Lower lobe of right lung (tissue), 2 donors: Measurements from ENCODE around the gene DOCK3. TPM values are rescaled to one million over a fixed set of nuclear protein-coding genes. Genes with fewer than 3 reads are reported as not detected.

ENCODE experiments used
- ATAC-seq, 2 donors: fragments of 200-7000 bp; cut with Tn5 transposase; one replicate each; pipeline ENCODE4 v1.9.1; 2020 to 2022; ENCODE audit warnings: mild to moderate bottlenecking in 2 of 2, moderate library complexity in 2 of 2
- DNase-seq: peaks from one replicate; pipeline ENCODE4 v3.0.0-alpha.2; 2020
- H3K27ac ChIP-seq: fragments of 200-600 bp; one replicate; pipeline ENCODE4 v1.8.0; 2022
- H3K27me3 ChIP-seq: fragments of 200-600 bp; one replicate; pipeline ENCODE4 v1.8.0; 2022; ENCODE audit warnings: low read depth
- H3K36me3 ChIP-seq: fragments of 200-600 bp; one replicate; pipeline ENCODE4 v1.8.0; 2022; ENCODE audit warnings: mild to moderate bottlenecking
- H3K4me1 ChIP-seq: fragments of 200-600 bp; one replicate; pipeline ENCODE4 v1.8.0; 2022
- H3K4me3 ChIP-seq: fragments of 200-600 bp; one replicate; pipeline ENCODE4 v1.8.0; 2022; ENCODE audit warnings: mild to moderate bottlenecking
- H3K9me3 ChIP-seq: fragments of 200-600 bp; one replicate; pipeline ENCODE4 v1.8.0; 2022
- intact Hi-C: fragments of 100-400 bp; cut with DNase I; formaldehyde crosslinking; loops from one replicate; pipeline ENCODE4 v1.11.0; 2022
- total RNA-seq: library from RNA; stranded (reverse); fragmentation: NEBNext Ultra II Directional; extraction: Animal tissue kit (Norgen Biotek cat#: 25700); gene quantifications from one replicate; pipeline ENCODE4 v1.2.1, GENCODE V29; 2021
- TF ChIP-seq, protein P1 (sequence below): fragments of 200-600 bp; IDR thresholded peaks from one replicate; pipeline ENCODE4 v1.8.0; 2022; ENCODE audit warnings: antibody characterized with exemption, mild to moderate bottlenecking
- donor health status: DM: no; HTN: yes; CAD: no; lungs with severe emphysema.

The DOCK3 gene
- total RNA-seq, 1 donor from 2014 or later, result 1.5 TPM

DNA sequence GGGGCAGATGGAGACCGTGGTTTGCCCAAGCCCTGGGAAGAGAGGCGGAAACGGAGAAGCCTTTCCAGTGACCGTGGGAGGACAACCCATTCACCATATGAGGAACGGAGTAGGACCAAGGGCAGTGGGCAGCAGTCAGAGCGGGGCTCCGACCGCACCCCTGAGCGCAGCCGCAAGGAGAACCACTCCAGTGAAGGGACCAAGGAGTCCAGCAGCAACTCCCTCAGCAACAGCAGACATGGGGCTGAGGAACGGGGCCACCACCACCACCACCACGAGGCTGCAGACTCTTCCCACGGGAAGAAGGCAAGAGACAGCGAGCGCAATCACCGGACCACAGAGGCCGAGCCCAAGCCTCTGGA is 718.4 kb downstream of the DOCK3 start:
- no peak overlapping the region for H3K27ac ChIP-seq
- TF ChIP-seq, protein P1, sequence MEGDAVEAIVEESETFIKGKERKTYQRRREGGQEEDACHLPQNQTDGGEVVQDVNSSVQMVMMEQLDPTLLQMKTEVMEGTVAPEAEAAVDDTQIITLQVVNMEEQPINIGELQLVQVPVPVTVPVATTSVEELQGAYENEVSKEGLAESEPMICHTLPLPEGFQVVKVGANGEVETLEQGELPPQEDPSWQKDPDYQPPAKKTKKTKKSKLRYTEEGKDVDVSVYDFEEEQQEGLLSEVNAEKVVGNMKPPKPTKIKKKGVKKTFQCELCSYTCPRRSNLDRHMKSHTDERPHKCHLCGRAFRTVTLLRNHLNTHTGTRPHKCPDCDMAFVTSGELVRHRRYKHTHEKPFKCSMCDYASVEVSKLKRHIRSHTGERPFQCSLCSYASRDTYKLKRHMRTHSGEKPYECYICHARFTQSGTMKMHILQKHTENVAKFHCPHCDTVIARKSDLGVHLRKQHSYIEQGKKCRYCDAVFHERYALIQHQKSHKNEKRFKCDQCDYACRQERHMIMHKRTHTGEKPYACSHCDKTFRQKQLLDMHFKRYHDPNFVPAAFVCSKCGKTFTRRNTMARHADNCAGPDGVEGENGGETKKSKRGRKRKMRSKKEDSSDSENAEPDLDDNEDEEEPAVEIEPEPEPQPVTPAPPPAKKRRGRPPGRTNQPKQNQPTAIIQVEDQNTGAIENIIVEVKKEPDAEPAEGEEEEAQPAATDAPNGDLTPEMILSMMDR, result no peak
- H3K27me3 ChIP-seq, result no peaks in the 10 kb centered on the region
- intact Hi-C loops, result no loop called here
- DNase-seq (no peak), ATAC-seq (no peak)
- peaks cover 68% of the 10 kb centered on the region for H3K4me1 ChIP-seq
- H3K36me3 ChIP-seq, result peaks cover 76% of the 10 kb centered on the region
- H3K4me3 ChIP-seq, result no peak overlapping the region
- no peaks in the 10 kb centered on the region for H3K9me3 ChIP-seq

DNA sequence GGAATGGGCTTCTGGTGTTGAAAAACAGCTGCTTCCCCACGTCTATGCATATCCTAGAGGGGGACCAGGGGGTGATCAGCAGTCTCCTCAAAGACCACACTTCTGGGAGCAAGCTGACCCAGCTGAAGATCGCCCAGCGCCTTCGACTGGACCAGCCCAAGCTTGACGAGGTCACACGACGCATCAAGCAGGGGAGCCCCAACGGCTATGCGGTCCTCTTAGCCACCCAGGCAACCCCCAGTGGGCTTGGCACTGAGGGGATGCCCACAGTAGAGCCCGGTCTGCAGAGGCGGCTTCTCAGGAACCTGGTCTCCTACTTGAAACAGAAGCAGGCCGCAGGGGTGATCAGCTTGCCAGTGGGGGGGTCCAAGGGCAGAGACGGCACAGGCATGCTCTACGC is 718.8 kb downstream of the DOCK3 start:
- no peak for DNase-seq
- Histone ChIP-seq H3K4me1 (peaks cover 64% of the 10 kb centered on the region), H3K36me3 (peaks cover 76% of the 10 kb centered on the region), H3K4me3 (no peak overlapping the region), H3K27ac (no peak overlapping the region), H3K27me3 (no peaks in the 10 kb centered on the region), H3K9me3 (no peaks in the 10 kb centered on the region)
- TF ChIP-seq, protein P1, result no peak
- ATAC-seq, result no peak
- intact Hi-C loops, result no loop called here

DNA sequence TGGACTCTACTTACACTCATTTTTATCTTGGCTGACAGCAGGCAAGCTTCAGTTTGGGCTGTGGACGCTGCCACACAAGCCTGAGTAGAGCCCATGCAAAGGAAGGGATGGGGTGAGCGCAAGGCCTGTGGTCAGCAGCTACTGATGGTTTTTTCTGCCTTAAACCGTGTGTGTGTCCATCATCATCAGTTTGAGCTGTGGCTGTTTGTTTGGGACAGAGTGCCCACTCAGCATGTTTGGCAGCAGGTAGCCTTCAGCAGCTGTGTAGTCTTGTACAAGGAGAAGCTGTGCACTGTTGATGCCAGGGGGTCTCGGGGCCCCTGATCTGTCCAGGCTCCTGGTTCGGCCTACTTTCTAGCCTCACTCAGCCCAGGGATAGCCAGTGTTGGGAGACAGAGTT is 719.8 kb downstream of the DOCK3 start:
- H3K4me1 ChIP-seq, result peaks cover 54% of the 10 kb centered on the region
- no peaks in the 10 kb centered on the region for H3K27me3 ChIP-seq
- ATAC-seq, result no peak
- H3K27ac ChIP-seq, result no peak overlapping the region
- H3K36me3 ChIP-seq, result peaks cover 76% of the 10 kb centered on the region
- intact Hi-C loops, result no loop called here
- TF ChIP-seq, protein P1, result no peak
- DNase-seq, result no peak
- H3K9me3 ChIP-seq, result no peaks in the 10 kb centered on the region
- H3K4me3 ChIP-seq, result no peak overlapping the region

DNA sequence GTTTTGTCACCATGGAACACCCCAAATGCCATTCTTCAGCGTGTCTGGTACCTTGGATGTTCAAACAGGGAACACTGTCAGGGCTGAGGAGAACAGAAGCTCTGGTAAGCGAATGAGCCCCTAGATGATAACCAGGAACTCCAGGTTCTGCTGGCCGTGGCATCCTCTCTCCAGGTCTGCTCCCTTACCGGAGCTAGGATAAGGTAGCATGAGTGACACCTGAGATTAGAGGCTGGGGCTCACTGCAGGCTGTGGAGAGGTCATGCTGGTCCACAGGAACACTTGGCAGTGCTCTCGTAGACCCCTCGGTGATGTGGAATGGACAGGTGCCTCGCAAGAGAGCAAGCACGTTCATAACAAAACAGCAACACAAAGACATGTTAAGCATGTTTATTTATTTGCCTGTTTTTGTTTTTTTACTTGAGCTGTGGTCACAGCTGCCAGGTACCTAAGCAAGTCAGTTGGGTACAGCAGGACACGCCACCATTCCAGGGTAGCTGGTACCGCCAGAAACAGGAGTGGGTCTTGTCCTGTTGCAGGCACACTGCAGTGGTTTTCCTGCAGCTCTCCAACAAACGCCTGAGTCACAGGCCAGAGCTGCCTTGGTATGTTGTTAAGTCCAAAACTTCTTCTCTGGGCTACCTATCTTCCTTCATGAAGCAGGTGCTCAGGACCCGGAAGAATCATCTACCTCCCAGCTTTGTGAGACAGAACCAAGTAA is 720.9 kb downstream of the DOCK3 start:
- Histone ChIP-seq H3K27ac (no peak overlapping the region), H3K27me3 (no peaks in the 10 kb centered on the region), H3K9me3 (no peaks in the 10 kb centered on the region), H3K4me1 (peaks cover 43% of the 10 kb centered on the region), H3K36me3 (peaks cover 85% of the 10 kb centered on the region), H3K4me3 (no peak overlapping the region)
- TF ChIP-seq, protein P1, result no peak
- DNase-seq (no peak), ATAC-seq (no peak)
- intact Hi-C loops, result no loop called here

DNA sequence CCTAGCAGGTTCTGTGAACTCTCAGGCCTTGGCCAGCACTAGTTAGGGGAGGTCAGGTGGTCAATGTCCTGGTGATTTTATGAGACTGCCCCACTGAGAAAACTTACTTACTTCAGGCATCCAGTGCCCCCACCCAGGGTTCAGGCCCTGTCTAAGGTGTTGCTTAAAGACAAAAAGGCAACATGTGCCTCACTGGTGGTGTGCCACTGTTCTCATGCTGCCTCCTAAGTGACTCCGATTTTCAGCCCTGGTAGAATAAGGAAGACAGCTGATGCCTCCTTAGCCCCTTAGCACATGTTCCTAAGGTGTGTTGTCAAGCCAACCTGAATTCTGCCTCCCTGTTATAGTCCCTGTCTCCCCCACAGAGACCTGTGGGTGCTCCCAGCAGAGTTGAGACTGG is 721.7 kb downstream of the DOCK3 start:
- no peak overlapping the region for H3K27ac ChIP-seq
- H3K4me1 ChIP-seq, result peaks cover 46% of the 10 kb centered on the region
- ATAC-seq (no peak), DNase-seq (no peak)
- TF ChIP-seq, protein P1, result no peak
- no peak overlapping the region for H3K4me3 ChIP-seq
- H3K36me3 ChIP-seq, result peaks cover 93% of the 10 kb centered on the region
- no peaks in the 10 kb centered on the region for H3K9me3 ChIP-seq
- intact Hi-C loops, result no loop called here
- no peaks in the 10 kb centered on the region for H3K27me3 ChIP-seq
